GM12891 (cell line): Measurements from ENCODE around the gene YOD1.

ENCODE experiments used
- POLR2A ChIP-seq: IDR thresholded peaks from 2 replicates; pipeline ENCODE4 v1.6.1; 2011; ENCODE audit warnings: low read depth, low read length, control low read depth
- POLR2AphosphoS5 ChIP-seq: IDR thresholded peaks from 2 replicates; pipeline ENCODE4 v1.6.1; 2011; ENCODE audit warnings: low read depth, low read length, control low read depth

- TF ChIP-seq POLR2AphosphoS5 (no peak), POLR2A (no peak)
Measured at GRCh38 chr1:207032528-207033017, 18.4 kb downstream of the YOD1 start, which contains the start of gene C1orf116.
